HepG2 (cell line): ENCODE data around the gene CDK11B.

ENCODE experiments used
- CREB1 ChIP-seq, 2 experiments: fragments of 450-650 bp in 1 of 2; IDR thresholded peaks; 2 replicates each; pipeline ENCODE4 v1.6.1; 2016 to 2017; ENCODE audit warnings: control low read depth in 1 of 2, mild to moderate bottlenecking in 1 of 2, missing compliant biosample characterization in 1 of 2, missing genetic modification characterization in 1 of 2
- FOXM1 ChIP-seq: sonication (generic); formaldehyde crosslinking; IDR thresholded peaks from 2 replicates; pipeline ENCODE4 v1.5.0; 2020; ENCODE audit warnings: missing genetic modification reagents
- RBM22 ChIP-seq: fragments of 200-400 bp; formaldehyde crosslinking; optimal IDR thresholded peaks from 2 replicates; pipeline ENCODE3; 2017; ENCODE audit warnings: mild to moderate bottlenecking, low read length, moderate library complexity
- SALL2 ChIP-seq: sonication (generic); formaldehyde crosslinking; IDR thresholded peaks from 2 replicates; pipeline ENCODE4 v1.8.1; 2023; ENCODE audit warnings: mild to moderate bottlenecking, missing genetic modification reagents, inconsistent platforms
- TRIM22 ChIP-seq: fragments of 450-650 bp; IDR thresholded peaks from 2 replicates; pipeline ENCODE4 v1.6.1; 2017
- YY1 ChIP-seq: IDR thresholded peaks from 2 replicates; pipeline ENCODE4 v1.6.1; 2011; ENCODE audit warnings: low read length, low read depth, moderate library complexity, mild to moderate bottlenecking; ENCODE audit not compliant: insufficient read depth, insufficient replicate concordance
- ZNF616 ChIP-seq: sonication (generic); formaldehyde crosslinking; IDR thresholded peaks from 2 replicates; pipeline ENCODE4 v1.5.0; 2020; ENCODE audit warnings: low read depth, mild to moderate bottlenecking, missing genetic modification reagents

- TF ChIP-seq YY1 (no peak), CREB1 (IDR thresholded peaks at IDR 0.05) (no peak), CREB1 (CRISPR knock-in tag; IDR thresholded peaks at IDR 0.05) (no peak), TRIM22 (no peak), ZNF616 (CRISPR knock-in tag) (no peak), RBM22 (no peak), SALL2 (CRISPR knock-in tag) (no peak), FOXM1 (CRISPR knock-in tag) (no peak)
Measured at GRCh38 chr1:1623181-1623630, 35.6 kb downstream of the CDK11B start.
